ENCODE results near the gene KLHDC8B. TPM values are rescaled to one million over a fixed set of nuclear protein-coding genes. Genes with fewer than 3 reads are reported as not detected.
A peak's percentile ranks its signal among the peaks of the same experiment; 100 is the strongest.

KLHDC8B gene
- total RNA-seq, 1 donor = 19.4 TPM

GRCh38 chr3:49124991-49125670 is 46.3 kb upstream of the KLHDC8B start:
- TF ChIP-seq, protein P1, sequence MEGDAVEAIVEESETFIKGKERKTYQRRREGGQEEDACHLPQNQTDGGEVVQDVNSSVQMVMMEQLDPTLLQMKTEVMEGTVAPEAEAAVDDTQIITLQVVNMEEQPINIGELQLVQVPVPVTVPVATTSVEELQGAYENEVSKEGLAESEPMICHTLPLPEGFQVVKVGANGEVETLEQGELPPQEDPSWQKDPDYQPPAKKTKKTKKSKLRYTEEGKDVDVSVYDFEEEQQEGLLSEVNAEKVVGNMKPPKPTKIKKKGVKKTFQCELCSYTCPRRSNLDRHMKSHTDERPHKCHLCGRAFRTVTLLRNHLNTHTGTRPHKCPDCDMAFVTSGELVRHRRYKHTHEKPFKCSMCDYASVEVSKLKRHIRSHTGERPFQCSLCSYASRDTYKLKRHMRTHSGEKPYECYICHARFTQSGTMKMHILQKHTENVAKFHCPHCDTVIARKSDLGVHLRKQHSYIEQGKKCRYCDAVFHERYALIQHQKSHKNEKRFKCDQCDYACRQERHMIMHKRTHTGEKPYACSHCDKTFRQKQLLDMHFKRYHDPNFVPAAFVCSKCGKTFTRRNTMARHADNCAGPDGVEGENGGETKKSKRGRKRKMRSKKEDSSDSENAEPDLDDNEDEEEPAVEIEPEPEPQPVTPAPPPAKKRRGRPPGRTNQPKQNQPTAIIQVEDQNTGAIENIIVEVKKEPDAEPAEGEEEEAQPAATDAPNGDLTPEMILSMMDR (IDR thresholded peaks at IDR 0.05; ENCODE audit: insufficient read depth, low read depth, low read length) = no peak
- no peak overlapping the region for H3K4me3 ChIP-seq (ENCODE audit: low read depth, low read length)
- DNase-seq (ENCODE audit: low read depth) = no peak

DNA sequence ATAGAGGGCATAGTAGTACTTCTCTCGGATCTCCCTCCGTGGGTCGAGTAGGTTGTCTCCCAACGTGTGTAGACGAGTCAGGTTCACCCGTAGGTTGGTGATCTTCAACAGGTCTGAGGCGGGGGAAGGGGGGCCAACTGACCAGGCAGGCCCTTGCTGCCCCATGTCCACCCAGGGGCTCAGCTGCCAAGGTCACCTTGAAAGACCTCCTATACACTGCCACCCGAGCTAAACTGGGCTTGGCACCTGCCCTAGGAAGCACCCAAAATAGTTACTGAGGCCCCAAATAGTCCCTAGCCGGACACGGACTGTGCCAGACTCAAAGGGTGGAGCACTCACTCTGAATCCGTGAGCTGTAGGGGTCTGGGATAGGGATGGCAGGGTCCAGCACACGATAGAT is 40.4 kb upstream of the KLHDC8B start:
- no peak for DNase-seq (ENCODE audit: low read depth)
- TF ChIP-seq, protein P1 (IDR thresholded peaks at IDR 0.05; ENCODE audit: insufficient read depth, low read depth, low read length) = no peak
- no peak overlapping the region for H3K4me3 ChIP-seq (ENCODE audit: low read depth, low read length)

DNA sequence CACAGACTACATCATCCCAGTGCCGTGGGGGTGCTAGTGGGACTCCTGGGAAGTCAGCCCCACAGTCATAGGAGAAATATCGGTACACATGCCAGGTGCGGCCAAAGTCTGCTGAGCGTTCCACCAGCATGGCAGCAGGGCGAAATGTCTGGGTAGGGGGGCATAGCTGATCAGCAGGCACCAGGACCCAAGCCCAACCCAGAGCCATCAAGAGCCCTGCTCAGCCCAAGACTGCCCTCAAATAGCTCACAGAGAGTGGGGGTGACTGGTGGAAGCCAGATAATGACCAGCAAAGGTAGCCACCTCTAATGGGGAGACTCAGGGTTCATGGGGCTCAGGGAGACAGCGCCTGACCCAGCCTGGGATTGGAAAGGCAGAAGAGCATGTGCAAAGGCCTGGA is 39.8 kb upstream of the KLHDC8B start:
- DNase-seq (ENCODE audit: low read depth) = no peak
- TF ChIP-seq, protein P1 (IDR thresholded peaks at IDR 0.05; ENCODE audit: insufficient read depth, low read depth, low read length) = no peak
- H3K4me3 ChIP-seq (ENCODE audit: low read depth, low read length) = peak overlapping the region; percentile 63

DNA sequence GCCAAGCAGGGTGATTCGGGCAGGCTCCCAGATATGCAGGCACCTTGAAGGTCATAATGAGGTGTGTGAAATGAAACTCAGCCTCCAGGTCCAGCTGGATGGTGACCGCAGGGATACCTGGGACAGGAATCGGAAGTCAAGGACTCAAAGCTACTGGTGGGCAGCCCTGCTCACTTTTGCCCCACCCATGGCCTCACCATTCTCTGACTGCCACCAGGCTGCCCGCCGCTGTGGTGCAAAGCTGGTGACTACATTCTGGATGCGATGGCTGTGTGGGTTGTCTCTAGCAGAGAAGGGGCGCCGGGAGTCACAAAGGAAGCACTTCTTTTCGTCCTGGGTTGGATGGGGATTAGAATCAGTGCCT is 39.3 kb upstream of the KLHDC8B start:
- TF ChIP-seq, protein P1 (IDR thresholded peaks at IDR 0.05; ENCODE audit: insufficient read depth, low read depth, low read length) = no peak
- no peak for DNase-seq (ENCODE audit: low read depth)
- H3K4me3 ChIP-seq (ENCODE audit: low read depth, low read length) = peak overlapping the region; percentile 63

DNA sequence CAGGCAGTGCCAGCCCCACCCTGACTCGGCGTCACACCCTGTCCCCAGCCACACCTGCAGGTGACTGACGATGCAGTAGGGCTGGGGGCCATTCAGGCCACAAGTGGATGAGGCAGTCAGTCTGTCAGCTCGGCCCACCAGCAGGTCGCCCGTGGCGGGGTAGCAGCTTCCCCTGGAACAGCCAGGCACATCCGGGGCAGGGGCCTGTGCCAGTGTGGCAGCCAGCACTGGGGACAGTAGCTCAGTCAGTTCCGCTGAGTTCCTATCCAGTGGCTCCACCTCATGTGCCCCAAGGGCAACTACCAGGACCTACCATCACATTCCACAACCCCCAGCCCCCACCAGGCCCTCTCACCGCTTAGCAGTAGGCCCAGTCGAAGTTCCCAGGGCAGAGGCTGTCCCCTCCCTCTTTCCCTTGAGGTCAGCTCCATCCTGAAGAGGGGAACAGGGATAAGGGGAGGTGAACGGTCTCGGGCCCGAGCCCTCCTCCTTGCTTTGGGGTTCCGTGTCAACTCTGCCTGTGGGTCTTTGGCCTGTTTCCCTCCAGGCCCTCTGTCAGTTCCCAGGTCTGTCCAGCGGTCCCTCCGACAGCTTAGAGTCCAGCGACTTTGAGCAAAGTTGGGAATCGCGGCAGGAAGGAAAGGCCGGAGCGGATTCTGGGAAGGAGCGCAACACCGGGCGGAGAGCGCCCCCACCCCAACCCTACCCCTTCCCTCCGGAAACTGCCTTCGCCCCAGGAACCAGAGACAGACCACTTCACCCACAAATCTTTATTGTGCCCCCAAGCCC is 38.8 kb upstream of the KLHDC8B start, which contains the start of gene LAMB2:
TSS of gene LAMB2 (minus strand) at position 614 of the 789 bp plus-strand sequence. CDS start at position 431, 183 bp downstream.
- H3K4me3 ChIP-seq (ENCODE audit: low read depth, low read length) = peak within 1 kb of the TSS; percentile 63
- peak; percentile 86 for DNase-seq (ENCODE audit: low read depth)
- TF ChIP-seq, protein P1 (IDR thresholded peaks at IDR 0.05; ENCODE audit: insufficient read depth, low read depth, low read length) = peak; percentile 18

- peak overlapping the region; percentile 63 for H3K4me3 ChIP-seq (ENCODE audit: low read depth, low read length)
- peak; percentile 90 for DNase-seq (ENCODE audit: low read depth)
- TF ChIP-seq, protein P1 (IDR thresholded peaks at IDR 0.05; ENCODE audit: insufficient read depth, low read depth, low read length) = no peak
Observed at GRCh38 chr3:49133226-49133951, 38.0 kb upstream of the KLHDC8B start.

Data from fibroblast of villous mesenchyme (primary cell).